HS-27A (cell line): ENCODE measurements around the gene CFTR.
"Not testable (repeated sequence)": the region's sequence is repeated elsewhere in the genome, so short reads cannot be mapped to it uniquely, and the experiment has no call there.

Experiments
- DNase-seq: peaks from one replicate; pipeline ENCODE4 v3.0.0-alpha.2; 2012; ENCODE audit warnings: low read depth, missing footprints

CFTR gene

DNA sequence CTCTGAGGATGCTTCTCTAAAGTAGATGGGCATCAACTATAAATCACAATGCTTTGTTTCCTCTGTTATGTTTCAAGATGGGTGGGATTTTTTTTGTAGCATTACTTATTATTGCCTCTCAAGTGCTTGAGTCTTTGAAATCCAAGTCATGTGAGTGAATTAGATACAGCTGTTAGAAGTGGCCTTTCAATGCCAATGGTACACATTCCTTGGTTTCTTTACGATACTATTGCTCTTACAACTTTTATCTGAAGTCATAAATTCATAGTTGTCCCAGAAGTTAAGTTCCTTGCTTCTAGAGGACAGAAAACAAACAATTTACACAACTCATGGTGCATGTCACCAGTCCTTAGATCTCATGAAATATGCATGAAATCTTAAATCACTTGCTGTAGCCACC, 15.5 kb downstream of the CFTR start:
- no peak for DNase-seq

DNA sequence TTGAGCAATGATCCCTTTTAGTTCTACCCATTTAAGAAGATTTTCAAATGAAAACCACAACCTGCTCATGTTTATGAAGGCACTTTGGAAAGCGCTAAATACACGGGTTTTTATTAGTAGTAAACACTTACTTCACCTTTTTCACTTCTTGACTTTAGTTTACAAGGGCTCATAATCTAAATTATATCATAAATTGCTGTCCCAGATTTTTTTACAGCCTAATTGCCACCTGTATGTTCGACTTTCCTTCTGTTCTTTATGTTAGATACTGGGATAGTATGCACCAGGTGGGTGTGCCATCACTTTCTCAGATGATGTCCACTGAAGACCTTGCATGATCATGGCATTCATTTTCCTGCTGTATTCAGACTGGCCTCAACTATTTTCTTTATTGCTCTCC, 22.5 kb downstream of the CFTR start:
- no peak for DNase-seq

DNA sequence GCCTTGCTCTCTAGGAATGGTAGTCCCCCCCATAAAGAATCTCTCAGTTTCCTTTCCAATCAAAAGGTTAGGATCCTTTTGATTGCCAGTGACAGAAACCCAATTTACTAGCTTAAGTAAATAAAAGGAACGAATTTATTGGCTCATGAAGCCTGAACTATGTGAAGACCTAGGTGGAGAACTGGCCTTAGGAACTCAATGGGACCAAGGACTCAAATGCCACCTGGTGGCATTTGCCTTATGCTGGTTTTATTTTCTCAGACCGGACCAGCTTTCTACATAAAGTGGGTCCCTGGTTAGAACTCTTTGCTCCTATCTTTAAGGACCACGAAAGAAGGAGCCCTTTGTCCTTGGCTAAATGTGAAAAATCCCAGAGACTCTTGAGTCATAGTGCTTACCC, 25.4 kb downstream of the CFTR start:
- DNase-seq = no peak

DNA sequence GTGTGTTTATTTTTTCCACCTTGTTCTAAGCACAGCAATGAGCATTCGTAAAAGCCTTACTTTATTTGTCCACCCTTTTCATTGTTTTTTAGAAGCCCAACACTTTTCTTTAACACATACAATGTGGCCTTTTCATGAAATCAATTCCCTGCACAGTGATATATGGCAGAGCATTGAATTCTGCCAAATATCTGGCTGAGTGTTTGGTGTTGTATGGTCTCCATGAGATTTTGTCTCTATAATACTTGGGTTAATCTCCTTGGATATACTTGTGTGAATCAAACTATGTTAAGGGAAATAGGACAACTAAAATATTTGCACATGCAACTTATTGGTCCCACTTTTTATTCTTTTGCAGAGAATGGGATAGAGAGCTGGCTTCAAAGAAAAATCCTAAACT, 28.9 kb downstream of the CFTR start:
- no peak for DNase-seq

DNA sequence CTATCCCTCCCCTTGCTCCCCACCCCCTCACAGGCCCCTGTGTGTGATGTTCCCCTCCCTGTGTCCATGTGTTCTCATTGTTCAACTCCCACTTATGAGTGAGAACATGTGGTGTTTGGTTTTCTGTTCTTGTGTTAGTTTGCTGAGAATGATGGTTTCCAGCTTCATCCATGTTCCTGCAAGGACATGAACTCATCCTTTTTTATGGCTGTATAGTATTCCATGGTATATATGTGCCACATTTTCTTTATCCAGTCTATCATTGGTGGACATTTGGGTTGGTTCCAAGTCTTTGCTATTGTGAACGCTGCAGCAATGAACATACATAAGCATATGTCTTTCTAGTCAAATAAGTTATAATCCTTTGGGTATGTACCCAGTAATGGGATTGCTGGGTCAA, 37.4 kb downstream of the CFTR start:
- not testable (repeated sequence) for DNase-seq

DNA sequence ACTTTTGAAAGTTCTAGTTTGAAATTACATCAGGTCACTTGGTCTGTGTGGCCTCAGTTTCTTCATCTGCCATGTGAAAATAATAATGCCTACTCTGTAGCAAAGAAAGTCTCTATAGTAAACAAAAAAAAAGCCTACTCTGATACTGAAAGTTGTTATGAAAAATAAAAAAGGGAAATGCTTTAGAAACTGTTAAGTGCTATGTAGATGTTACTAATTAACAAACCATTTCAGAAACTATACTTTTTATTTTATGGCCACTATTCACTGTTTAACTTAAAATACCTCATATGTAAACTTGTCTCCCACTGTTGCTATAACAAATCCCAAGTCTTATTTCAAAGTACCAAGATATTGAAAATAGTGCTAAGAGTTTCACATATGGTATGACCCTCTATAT, 50.6 kb downstream of the CFTR start:
- DNase-seq = no peak

GRCh38 chr7:117531595-117532244, 51.9 kb downstream of the CFTR start:
- DNase-seq = no peak

DNA sequence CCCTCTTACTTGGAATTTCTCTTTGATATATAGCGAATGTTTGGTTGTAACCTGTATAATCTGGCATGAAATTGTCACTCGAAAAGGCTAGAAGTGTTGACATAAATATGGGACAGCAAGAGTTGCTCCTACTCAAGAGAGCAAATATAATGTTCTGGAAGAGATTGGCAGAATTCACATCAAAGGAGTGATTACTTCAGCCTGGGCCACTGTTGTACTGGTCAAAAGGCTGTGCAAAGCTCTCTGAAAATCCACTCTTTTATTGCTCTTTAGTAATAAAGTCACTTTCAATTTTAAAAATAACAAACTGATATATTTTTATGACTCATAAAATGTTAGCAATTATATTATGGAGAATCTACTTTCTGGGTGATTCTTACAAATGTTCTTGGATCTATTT, 58.2 kb downstream of the CFTR start:
- DNase-seq = no peak

DNA sequence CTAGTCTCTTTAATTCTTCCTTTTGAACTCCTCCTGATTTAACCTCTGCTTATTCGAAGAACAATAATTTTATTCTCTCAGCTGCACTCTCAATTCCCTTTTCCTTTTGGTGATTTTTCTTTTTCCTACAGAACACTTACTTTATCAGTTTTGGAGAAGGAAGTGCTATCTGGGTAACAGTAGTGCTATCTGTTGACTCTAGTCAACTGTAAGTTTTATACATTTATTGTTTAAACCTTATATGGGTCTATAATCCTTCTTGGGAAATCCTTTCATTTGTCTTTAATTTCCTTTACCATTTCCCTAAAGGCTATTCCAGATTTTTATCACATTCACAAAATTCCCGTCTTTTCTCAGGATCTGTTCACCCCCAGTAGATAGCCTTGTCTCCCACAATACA, 64.2 kb downstream of the CFTR start:
- no peak for DNase-seq

GRCh38 chr7:117548035-117548434, 68.2 kb downstream of the CFTR start:
- no peak for DNase-seq

DNA sequence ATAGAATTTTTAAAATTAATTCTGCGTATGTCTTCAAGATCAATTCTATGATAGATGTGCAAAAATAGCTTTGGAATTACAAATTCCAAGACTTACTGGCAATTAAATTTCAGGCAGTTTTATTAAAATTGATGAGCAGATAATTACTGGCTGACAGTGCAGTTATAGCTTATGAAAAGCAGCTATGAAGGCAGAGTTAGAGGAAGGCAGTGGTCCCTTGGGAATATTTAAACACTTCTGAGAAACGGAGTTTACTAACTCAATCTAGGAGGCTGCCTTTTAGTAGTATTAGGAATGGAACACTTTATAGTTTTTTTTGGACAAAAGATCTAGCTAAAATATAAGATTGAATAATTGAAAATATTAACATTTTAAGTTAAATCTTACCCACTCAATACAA, 70.8 kb downstream of the CFTR start:
- no peak for DNase-seq

DNA sequence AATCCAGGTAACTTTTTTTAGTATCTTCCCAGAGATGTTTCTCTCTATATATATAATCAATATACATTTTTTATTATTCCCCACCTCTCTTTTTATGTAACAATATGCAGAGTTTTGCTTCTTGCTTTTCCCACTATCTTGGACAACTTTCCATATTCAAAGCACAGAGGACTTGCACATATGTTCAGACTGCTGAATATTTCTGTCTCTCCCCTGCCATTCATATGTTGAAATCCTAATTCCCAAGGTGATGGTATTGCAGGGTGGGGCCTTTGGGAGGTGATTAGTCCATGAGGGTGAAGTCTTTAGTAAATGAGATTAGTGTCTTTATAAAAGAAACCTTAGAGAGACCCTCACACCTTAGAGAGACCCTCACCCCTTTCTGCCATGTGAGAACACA, 72.8 kb downstream of the CFTR start:
- DNase-seq = no peak

- no peak for DNase-seq
Measured at GRCh38 chr7:117555260-117555659, 75.4 kb downstream of the CFTR start.

DNA sequence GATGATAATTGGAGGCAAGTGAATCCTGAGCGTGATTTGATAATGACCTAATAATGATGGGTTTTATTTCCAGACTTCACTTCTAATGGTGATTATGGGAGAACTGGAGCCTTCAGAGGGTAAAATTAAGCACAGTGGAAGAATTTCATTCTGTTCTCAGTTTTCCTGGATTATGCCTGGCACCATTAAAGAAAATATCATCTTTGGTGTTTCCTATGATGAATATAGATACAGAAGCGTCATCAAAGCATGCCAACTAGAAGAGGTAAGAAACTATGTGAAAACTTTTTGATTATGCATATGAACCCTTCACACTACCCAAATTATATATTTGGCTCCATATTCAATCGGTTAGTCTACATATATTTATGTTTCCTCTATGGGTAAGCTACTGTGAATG, 79.6 kb downstream of the CFTR start:
- no peak for DNase-seq

GRCh38 chr7:117560030-117560429, 80.2 kb downstream of the CFTR start:
- no peak for DNase-seq

DNA sequence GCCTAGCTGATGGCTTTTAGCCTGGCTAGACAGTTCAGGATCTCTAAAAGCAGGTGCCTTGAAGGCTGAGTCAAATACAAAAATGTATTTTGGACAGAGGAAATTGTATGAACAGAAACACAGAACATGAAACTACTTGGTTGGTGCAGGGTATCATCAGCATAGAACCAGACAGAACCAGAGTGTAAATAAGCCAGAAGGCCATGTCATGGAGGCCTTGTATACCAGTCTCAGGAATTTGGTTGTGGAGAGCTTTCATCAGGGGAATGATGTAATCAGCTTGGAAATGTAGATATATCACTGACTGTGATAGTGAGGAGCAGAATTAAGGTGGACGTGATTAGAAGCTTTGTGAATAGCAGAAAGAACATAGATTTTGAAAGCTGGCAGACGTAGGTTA, 82.9 kb downstream of the CFTR start:
- no peak for DNase-seq

- DNase-seq = no peak
Measured at GRCh38 chr7:117564080-117564479, 84.3 kb downstream of the CFTR start.

- no peak for DNase-seq
Measured at GRCh38 chr7:117564627-117565026, 84.8 kb downstream of the CFTR start.

DNA sequence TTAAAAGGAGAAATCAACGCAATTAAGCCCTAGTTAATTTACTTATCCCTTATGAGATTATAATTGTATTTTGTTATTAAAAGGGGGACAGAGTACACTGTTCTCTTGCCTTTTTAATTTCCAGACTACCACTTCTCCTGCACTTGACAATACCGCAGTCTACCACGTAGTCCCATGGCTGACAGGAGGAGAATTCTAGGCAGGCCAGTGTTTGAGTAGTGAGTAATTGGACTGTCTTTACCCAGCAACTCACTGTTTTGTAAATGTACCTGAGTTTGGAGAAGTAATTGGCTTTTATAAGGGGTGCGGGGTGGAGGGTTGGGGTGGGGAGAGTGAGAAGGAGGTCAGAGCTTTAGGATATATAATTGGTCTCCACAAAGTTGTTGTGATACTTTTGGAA, 85.4 kb downstream of the CFTR start:
- no peak for DNase-seq

- no peak for DNase-seq
Measured at GRCh38 chr7:117567781-117568180, 88.0 kb downstream of the CFTR start.

- DNase-seq = no peak
Measured at GRCh38 chr7:117572856-117573620, 93.2 kb downstream of the CFTR start.

- DNase-seq = no peak
Measured at GRCh38 chr7:117581424-117581823, 101.6 kb downstream of the CFTR start.

DNA sequence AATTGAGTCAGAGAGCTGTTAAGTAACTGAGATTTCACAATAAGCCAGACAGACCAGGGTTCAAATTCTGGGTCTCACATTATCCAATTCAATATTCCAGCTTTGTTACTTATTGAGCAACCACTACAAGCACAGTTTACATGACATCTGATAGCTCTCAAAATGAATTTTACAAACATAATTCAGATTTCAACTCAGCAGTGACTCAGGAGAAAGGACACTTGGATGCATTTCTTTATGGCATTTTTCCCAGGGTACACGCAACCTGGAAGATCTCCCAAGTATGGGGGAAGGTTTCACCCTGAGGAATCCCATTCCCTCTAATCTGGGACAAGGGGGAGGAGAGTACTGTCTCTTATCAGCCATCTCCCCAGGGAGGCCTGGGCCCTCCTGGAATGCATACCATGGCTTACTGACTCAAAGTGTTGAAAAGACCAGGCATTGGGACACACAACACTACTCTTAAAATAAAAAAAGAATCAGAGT, 102.4 kb downstream of the CFTR start:
- DNase-seq = peak; percentile 95

DNA sequence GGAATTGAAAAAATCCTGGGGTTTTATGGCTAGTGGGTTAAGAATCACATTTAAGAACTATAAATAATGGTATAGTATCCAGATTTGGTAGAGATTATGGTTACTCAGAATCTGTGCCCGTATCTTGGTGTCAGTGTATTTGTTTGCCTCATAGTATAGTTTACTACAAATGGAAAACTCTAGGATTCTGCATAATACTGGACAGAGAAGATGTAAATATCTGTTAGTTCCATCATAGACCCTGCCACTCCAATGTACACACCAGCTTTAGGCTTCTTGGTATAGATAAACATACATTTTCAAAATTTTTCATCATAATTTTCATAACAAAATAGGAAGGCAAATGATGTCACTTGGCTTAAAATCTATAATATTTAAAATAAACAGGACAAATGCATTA, 108.1 kb downstream of the CFTR start:
- no peak for DNase-seq
